DMS79 treated with DMSO at 0.1 percent for 48 hours (cell line): Measurements from ENCODE around the gene ATP4A.
"Not testable (repeated sequence)": the region's sequence is repeated elsewhere in the genome, so short reads cannot be mapped to it uniquely, and the experiment has no call there.

ENCODE experiments used
- DNase-seq: peaks from one replicate; lab custom pipeline; 2025; lab: John Stamatoyannopoulos, UW

The ATP4A gene

DNA sequence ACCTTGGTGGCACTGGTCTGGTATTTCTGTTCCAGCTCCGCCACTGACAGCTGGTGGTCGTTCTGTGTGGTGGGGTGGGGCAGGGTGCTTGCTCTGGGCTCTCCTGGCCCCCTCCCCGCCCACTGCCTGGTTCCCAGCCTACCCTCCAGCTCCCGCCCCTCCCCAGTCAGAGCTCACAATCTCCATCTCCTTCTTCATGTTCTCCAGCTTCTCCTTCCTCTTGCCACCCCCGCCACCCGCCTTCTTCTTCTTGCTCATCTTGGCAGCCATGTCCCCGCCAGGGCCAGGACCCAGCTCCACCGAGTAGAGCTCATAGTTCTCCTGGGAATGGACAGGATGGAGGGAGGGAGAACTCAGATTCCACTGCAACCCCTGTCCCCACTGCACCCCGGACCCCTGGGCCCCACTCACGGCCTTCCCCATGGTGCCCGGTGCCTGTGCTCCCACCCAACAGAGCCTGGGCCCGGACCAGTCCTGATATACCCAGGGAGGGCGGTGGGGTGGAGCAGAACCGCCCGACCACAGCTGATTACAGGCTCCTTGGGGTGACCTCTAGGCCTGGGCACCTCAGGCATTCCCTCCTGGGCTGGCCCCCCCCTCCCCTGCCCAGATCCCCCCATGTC is at the start of gene ATP4A:
Gene ATP4A (minus strand): TSS at position 452 of the 623 bp plus-strand sequence. CDS start 29 bp downstream, at position 423.
- no peak for DNase-seq

- DNase-seq, result peak; percentile 91
Measured at GRCh38 chr19:35612559-35613321, 49.3 kb upstream of the ATP4A start, which contains the start of gene HAUS5. TSS of gene HAUS5 (plus strand) at chr19:35612735. CDS start at chr19:35612795, 60 bp downstream.

DNA sequence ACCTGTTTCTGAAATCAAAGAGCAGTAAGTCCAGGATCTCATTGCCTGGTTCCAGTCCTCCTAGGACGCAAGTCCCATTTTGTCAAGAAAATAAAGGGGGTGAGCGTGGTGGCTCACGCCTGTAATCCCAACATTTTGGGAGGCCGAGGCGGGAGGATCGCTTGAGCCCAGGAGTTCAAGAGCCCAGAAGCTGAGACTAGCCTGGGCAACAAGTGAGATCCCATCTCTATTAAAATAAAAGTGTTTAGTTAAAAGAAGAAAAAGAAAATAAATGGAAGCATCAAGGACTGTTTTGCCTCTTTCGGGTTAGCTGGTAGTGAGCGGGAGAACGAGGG is 48.7 kb upstream of the ATP4A start:
- DNase-seq, result no peak

DNA sequence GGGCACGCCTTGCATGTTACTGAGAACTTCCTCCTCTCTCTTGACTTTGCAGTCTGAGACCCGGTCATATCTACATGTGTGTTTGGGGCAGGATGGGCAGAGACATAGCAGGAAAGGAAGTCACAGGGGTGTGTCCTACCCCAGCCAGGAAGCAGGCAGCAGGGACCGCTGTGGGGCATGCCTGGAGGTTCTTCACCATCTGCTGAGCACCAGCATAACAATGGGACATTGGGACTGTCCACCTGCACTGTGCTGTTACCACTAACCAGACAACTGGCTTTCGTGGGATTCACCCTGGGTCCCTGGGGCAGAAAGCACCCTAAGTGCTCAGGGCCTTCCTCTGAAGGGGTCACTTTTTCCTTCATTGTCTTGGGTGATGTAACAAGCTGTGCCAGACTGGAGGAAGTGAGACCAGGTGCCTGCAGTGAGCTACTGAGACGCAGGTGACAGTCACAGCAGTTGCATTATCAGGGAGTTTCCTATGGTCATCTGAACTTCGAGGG is 46.4 kb upstream of the ATP4A start:
- DNase-seq, result no peak

- no peak for DNase-seq
Measured at GRCh38 chr19:35608251-35608650, 44.8 kb upstream of the ATP4A start.

DNA sequence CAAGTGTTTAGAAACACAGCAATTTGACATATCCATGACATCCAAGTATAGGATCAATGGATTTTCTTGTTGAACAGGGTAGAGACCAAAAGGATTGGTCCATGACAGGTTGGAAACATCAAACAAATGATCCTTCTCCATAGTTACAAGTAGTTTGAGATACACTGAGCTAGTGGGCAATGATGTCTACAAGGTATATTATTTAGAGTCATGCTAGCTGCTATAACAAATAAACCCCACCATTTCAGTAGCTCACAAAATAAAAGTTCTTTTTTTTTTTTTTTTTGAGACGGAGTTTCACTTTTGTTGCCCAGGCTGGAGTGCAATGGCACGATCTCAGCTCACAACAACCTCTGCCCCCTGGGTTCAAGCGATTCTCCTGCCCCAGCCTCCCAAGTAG is 44.2 kb upstream of the ATP4A start:
- DNase-seq, result no peak

DNA sequence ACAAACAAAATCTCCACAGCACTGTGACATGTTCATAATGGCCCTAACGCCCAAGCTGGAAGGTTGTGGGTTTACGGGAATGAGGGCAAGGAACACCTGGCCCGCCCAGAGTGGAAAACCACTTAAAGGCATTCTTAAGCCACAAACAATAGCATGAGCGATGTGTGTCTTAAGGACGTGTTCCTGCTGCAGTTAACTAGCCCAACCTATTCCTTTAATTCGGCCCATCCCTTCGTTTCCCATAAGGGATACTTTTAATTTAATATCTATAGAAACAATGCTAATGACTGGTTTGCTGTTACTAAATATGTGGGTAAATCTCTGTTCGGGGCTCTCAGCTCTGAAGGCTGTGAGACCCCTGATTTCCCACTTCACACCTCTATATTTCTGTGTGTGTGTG is 43.7 kb upstream of the ATP4A start:
- DNase-seq, result not testable (repeated sequence)

DNA sequence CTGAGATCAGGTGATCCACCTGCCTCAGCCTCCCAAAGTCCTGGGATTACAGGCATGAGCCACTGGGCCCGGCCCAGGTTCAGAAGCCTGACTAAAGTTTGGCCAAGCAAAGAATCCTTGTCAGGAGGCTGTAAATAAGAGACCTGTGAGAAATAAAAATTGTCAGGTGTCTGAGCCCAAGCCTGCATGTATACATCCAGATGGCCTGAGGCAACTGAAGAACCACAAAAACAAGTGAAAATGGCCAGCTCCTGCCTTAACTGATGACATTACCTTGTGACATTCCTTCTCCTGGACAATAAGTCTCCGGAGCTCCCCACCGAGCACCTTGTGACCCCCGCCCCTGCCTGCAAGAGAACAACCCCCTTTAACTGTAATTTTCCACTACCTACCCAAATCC is 41.0 kb upstream of the ATP4A start:
- not testable (repeated sequence) for DNase-seq

DNA sequence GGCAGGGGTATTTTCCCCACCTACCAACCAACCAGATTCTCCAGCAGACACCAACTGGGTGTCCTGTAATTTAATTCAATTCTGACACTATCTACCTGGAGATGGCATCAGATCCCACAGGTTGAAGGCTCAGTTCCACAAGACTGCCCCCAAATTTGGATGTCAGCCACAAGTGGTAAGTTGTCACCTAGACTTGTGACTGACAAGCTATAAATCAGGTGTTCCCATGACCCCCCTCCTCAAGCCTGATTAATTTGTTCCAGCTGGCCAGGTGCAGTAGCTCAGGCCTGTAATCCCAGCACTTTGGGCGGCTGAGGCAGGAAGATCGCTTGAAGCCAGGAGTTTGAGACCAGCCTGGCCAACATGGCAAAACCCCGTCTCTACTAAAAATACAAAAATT is 38.5 kb upstream of the ATP4A start:
- DNase-seq, result peak; percentile 2

DNA sequence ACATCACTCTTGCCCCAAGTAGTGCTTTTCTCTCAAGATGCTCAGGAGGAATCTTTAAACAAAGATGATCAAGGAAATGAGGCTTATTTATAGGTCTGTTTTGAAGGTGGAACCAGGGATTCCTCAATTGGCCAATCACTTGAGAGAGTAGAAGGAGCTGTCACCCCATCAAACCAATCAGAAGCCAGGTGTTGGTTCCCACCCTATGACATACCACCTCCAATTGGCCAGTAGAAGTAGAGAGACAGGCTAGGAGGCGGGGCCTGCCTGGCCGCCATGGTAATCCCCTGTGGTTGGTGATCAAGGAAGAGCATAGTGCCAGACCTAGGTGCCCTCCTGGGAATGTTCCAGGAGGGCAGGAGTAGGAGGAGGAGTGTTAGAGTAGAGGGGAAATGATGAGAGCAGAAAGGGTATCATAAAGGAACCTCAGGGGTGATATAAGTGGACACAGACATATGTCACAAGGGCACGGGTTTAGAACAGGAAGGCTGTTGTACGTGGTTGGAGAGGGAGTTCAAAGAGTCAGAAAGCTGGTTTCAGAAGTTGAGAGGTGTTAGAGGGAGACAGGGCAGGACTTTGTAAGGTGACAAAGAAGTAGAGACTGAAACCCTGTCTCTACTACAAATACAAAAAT is 33.0 kb upstream of the ATP4A start:
- DNase-seq, result no peak

GRCh38 chr19:35595928-35596327 is 32.5 kb upstream of the ATP4A start:
- no peak for DNase-seq

DNA sequence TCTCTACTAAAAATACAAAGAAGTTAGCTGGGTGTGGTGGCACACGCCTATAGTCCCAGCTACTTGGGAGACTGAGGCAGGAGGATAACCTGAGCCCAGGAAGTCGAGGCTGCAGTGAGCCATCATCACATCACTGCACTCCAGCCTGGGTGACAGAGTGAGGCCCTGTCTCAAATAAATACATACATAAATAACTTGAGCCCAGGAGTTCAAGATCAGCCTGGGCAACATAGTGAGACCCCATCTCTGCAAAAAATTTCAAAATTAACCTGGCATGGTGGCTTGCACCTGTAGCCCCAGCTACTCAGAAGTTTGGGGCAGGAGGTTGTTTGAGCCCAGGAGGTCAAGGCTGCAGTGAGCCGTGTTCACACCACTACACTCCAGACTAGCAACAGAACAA is 31.6 kb upstream of the ATP4A start:
- DNase-seq, result not testable (repeated sequence)

DNA sequence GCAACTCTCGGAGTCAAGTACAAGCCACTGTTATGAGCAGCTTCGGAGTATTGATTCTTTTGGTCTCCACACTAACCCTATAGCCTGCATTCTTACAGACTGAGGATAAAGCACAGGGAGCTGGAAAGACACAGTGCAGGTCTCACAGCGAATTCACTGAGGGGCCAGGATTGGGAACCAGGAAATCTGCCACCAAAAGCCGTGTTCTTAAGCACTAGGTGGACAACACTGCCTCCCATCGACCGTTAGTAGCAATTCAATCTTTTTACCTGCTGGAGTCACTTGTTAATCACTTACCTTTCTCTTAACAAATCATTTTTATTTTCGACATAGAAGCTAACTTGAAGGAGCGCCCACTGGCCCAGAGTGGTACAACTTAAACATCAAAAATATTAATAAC is 28.8 kb upstream of the ATP4A start:
- no peak for DNase-seq

GRCh38 chr19:35590875-35591274 is 27.4 kb upstream of the ATP4A start:
- DNase-seq, result no peak

GRCh38 chr19:35587321-35587720 is 23.9 kb upstream of the ATP4A start:
- DNase-seq, result no peak

- no peak for DNase-seq
Measured at GRCh38 chr19:35585848-35586247, 22.4 kb upstream of the ATP4A start, which contains the start of gene PMIS2. TSS of gene PMIS2 (plus strand) at chr19:35586173. CDS start at chr19:35586260, 87 bp downstream.

GRCh38 chr19:35582760-35583159 is 19.3 kb upstream of the ATP4A start:
- no peak for DNase-seq

GRCh38 chr19:35578707-35579106 is 15.2 kb upstream of the ATP4A start:
- DNase-seq, result no peak

GRCh38 chr19:35577918-35578317 is 14.5 kb upstream of the ATP4A start:
- no peak for DNase-seq

- DNase-seq, result no peak
Measured at GRCh38 chr19:35571406-35571965, 8.0 kb upstream of the ATP4A start.

- peak; percentile 11 for DNase-seq
Measured at GRCh38 chr19:35569281-35569781, 5.9 kb upstream of the ATP4A start.

GRCh38 chr19:35566738-35567137 is 3.3 kb upstream of the ATP4A start:
- DNase-seq, result no peak
